PC-9 (cell line): Measurements from ENCODE around the gene ARL3. TPM values are rescaled to one million over a fixed set of nuclear protein-coding genes. Genes with fewer than 3 reads are reported as not detected.

Experiments
- BruUV-seq: library from RNA; stranded (reverse); fragments of 400-500 nt; replicated peaks from 2 replicates; lab custom pipeline; 2021; lab: Mats Ljungman, UMichigan
- CTCF ChIA-PET: fragments of 300-600 bp; sonication (Branson Sonifier 250); formaldehyde crosslinking; loops from one replicate; lab custom pipeline; 2022; ENCODE audit warnings: antibody characterized with exemption; lab: Charles Lee
- POLR2A ChIA-PET: fragments of 300-600 bp; sonication (Branson Sonifier 250); formaldehyde crosslinking; loops from one replicate; lab custom pipeline; 2022; ENCODE audit warnings: antibody characterized with exemption; ENCODE audit not compliant: unreplicated experiment; lab: Charles Lee
- DNase-seq, 2 experiments: peaks; one replicate each; pipeline versions ENCODE4 v3.0.0 to v3.0.0-alpha.2; 2015 to 2022; ENCODE audit warnings: mixed read lengths in 1 of 2
- H2AFZ ChIP-seq: fragments of 200-600 bp; sonication (generic); 2 replicates; pipeline ENCODE4 v1.8.1; 2017; ENCODE audit warnings: antibody characterized with exemption
- H3F3A ChIP-seq: fragments of 200-600 bp; sonication (generic); 2 replicates; pipeline ENCODE4 v1.8.1; 2017; ENCODE audit warnings: antibody characterized with exemption, mild to moderate bottlenecking, low read depth; ENCODE audit not compliant: insufficient read depth
- H3K27ac ChIP-seq: fragments of 200-600 bp; sonication (generic); 2 replicates; pipeline ENCODE4 v1.6.1; 2016; ENCODE audit warnings: mixed run types
- H3K27me3 ChIP-seq: fragments of 200-600 bp; sonication (generic); 2 replicates; pipeline ENCODE4 v1.6.1; 2016; ENCODE audit warnings: low read depth, mixed run types; ENCODE audit not compliant: insufficient read depth
- H3K36me3 ChIP-seq: fragments of 200-600 bp; sonication (generic); 2 replicates; pipeline ENCODE4 v1.6.1; 2016; ENCODE audit warnings: low read depth, mixed run types
- H3K4me1 ChIP-seq: fragments of 200-600 bp; sonication (generic); replicated peaks from 2 replicates; pipeline ENCODE4 v1.6.1; 2016; ENCODE audit warnings: mixed run types; ENCODE audit not compliant: insufficient read depth
- H3K4me2 ChIP-seq: fragments of 200-600 bp; sonication (generic); 2 replicates; pipeline ENCODE4 v1.6.1; 2017; ENCODE audit warnings: mixed run types
- H3K4me3 ChIP-seq: fragments of 200-600 bp; sonication (generic); 2 replicates; pipeline ENCODE4 v1.6.1; 2016; ENCODE audit warnings: mixed run types
- H3K79me2 ChIP-seq: fragments of 200-600 bp; sonication (generic); 2 replicates; pipeline ENCODE4 v1.6.1; 2017; ENCODE audit warnings: low read depth, mixed run types
- H3K9me2 ChIP-seq: fragments of 200-600 bp; sonication (generic); 2 replicates; pipeline ENCODE4 v1.8.1; 2017; ENCODE audit warnings: mild to moderate bottlenecking; ENCODE audit not compliant: insufficient read depth
- H3K9me3 ChIP-seq: fragments of 200-600 bp; sonication (generic); 2 replicates; pipeline ENCODE4 v1.8.1; 2016; ENCODE audit warnings: low read depth; ENCODE audit not compliant: insufficient read depth
- H4K20me1 ChIP-seq: fragments of 200-600 bp; sonication (generic); 2 replicates; pipeline ENCODE4 v1.8.1; 2017; ENCODE audit not compliant: insufficient read depth
- CTCF ChIP-seq: fragments of 200-600 bp; sonication (generic); conservative IDR thresholded peaks from 2 replicates; pipeline ENCODE4 v1.6.1; 2017; ENCODE audit warnings: mixed run types, antibody characterized with exemption, mild to moderate bottlenecking, moderate library complexity
- EZH2 ChIP-seq: fragments of 200-600 bp; sonication (generic); IDR thresholded peaks from 2 replicates; pipeline ENCODE4 v1.8.0; 2017; ENCODE audit warnings: antibody characterized with exemption, low read depth
- intact Hi-C: fragments of 100-400 bp; cut with micrococcal nuclease; formaldehyde crosslinking; loops from one replicate; pipeline ENCODE4 v1.10.0; 2022; ENCODE audit not compliant: unreplicated experiment
- total RNA-seq: library from RNA; stranded (reverse); gene quantifications from 2 replicates; pipeline ENCODE4 v1.2.3, GENCODE V29; 2021

ARL3 gene
- total RNA-seq, 1 experiment from 2014 or later: 9.7 TPM

GRCh38 chr10:102656791-102657371, 57.3 kb downstream of the ARL3 start:
- H3F3A ChIP-seq: no peaks in the 10 kb centered on the region
- H3K27ac ChIP-seq: no peak overlapping the region
- CTCF ChIA-PET: no interaction called here
- TF ChIP-seq EZH2 (no peak), CTCF (no peak)
- no peak for DNase-seq
- no peaks in the 10 kb centered on the region for H3K27me3 ChIP-seq
- BruUV-seq: no TSS peak
- H3K79me2 ChIP-seq: peaks cover 20% of the 10 kb centered on the region
- H3K36me3 ChIP-seq: no peaks in the 10 kb centered on the region
- H3K9me3 ChIP-seq: no peaks in the 10 kb centered on the region
- no peak overlapping the region for H3K4me2 ChIP-seq
- POLR2A ChIA-PET: interaction anchor here (0.6 kb wide), 1 partner anchor 57 kb away, joined by 5 read pairs; the partner anchor contains the start of genes ARL3 and SFXN2
- H3K9me2 ChIP-seq: no peaks in the 10 kb centered on the region
- no peak overlapping the region for H3K4me3 ChIP-seq
- intact Hi-C loops: no loop called here
- peaks cover 23% of the 10 kb centered on the region for H4K20me1 ChIP-seq
- no peaks in the 10 kb centered on the region for H3K4me1 ChIP-seq
- no peak overlapping the region for H2AFZ ChIP-seq

- no peak for TF ChIP-seq CTCF
- no peak for TF ChIP-seq EZH2
- Histone ChIP-seq H3K27me3 (no peaks in the 10 kb centered on the region), H3K4me2 (no peak overlapping the region), H3K9me3 (no peaks in the 10 kb centered on the region), H2AFZ (no peak overlapping the region), H3K4me3 (no peak overlapping the region), H4K20me1 (peaks cover 31% of the 10 kb centered on the region), H3K36me3 (no peaks in the 10 kb centered on the region), H3F3A (no peaks in the 10 kb centered on the region), H3K4me1 (no peaks in the 10 kb centered on the region), H3K27ac (no peak overlapping the region), H3K79me2 (peaks cover 29% of the 10 kb centered on the region), H3K9me2 (no peaks in the 10 kb centered on the region)
- CTCF ChIA-PET: interaction anchor here (0.6 kb wide), 2 partner anchors 13 to 426 kb away, joined by 3 to 7 read pairs; no protein-coding TSS in a partner anchor
- BruUV-seq: no TSS peak
- DNase-seq: no peak
- intact Hi-C loops: no loop called here
- POLR2A ChIA-PET: interaction anchor here (0.6 to 0.7 kb wide), 2 partner anchors 10 to 29 kb away, joined by 4 to 6 read pairs; no protein-coding TSS in a partner anchor
Measured at GRCh38 chr10:102656026-102656425, 58.2 kb downstream of the ARL3 start.

GRCh38 chr10:102654969-102655368, 59.2 kb downstream of the ARL3 start:
- Histone ChIP-seq H3F3A (no peaks in the 10 kb centered on the region), H3K4me1 (no peaks in the 10 kb centered on the region), H3K36me3 (no peaks in the 10 kb centered on the region), H4K20me1 (peaks cover 38% of the 10 kb centered on the region), H3K9me3 (no peaks in the 10 kb centered on the region), H3K27me3 (no peaks in the 10 kb centered on the region), H3K79me2 (peaks cover 39% of the 10 kb centered on the region), H3K9me2 (no peaks in the 10 kb centered on the region), H3K4me2 (no peak overlapping the region), H2AFZ (no peak overlapping the region), H3K4me3 (no peak overlapping the region), H3K27ac (no peak overlapping the region)
- TF ChIP-seq EZH2: no peak
- no peak for TF ChIP-seq CTCF
- DNase-seq: no peak
- BruUV-seq: no TSS peak
- ChIA-PET CTCF (no interaction called here), POLR2A (interaction anchor here (0.7 kb wide), 1 partner anchor 28 kb away, joined by 4 read pairs; no protein-coding TSS in a partner anchor)
- intact Hi-C loops: no loop called here
